IMR-90 (cell line): Measurements from ENCODE around the gene ANTXR2. TPM values are rescaled to one million over a fixed set of nuclear protein-coding genes. Genes with fewer than 3 reads are reported as not detected.

Experiments used
- ATAC-seq: fragments of 200-7000 bp; cut with Tn5 transposase; 2 replicates; pipeline ENCODE4 v1.9.1; 2020; ENCODE audit warnings: low read depth, mild to moderate bottlenecking, moderate library complexity
- BruUV-seq: library from RNA; stranded (reverse); fragments of 400-500 nt; replicated peaks from 2 replicates; lab custom pipeline; 2021; lab: Mats Ljungman, UMichigan
- CTCF ChIA-PET: fragments of 300-600 bp; formaldehyde crosslinking; extraction: SDS; loops from one replicate; lab custom pipeline; 2021; ENCODE audit warnings: antibody characterized with exemption; lab: Yijun Ruan, JAX
- POLR2A ChIA-PET: fragments of 300-600 bp; sonication (Branson Sonifier 250); formaldehyde crosslinking; loops from one replicate; lab custom pipeline; 2022; ENCODE audit warnings: antibody characterized with exemption; ENCODE audit not compliant: unreplicated experiment; lab: Charles Lee
- DNase-seq: peaks from one replicate; pipeline ENCODE4 v3.0.0; 2013
- H2AFZ ChIP-seq: replicated peaks from 2 replicates; pipeline ENCODE3; 2013; ENCODE audit warnings: low read length, mild to moderate bottlenecking; ENCODE audit not compliant: poor library complexity
- H2AK5ac ChIP-seq: 2 replicates; pipeline ENCODE4 v1.6.1; 2013; ENCODE audit warnings: low read depth, low read length, inconsistent platforms
- H2AK9ac ChIP-seq: replicated peaks from 2 replicates; pipeline ENCODE3; 2013; ENCODE audit warnings: mild to moderate bottlenecking, low read depth, low read length, moderate library complexity; ENCODE audit not compliant: poor library complexity
- H2BK120ac ChIP-seq: 2 replicates; pipeline ENCODE4 v1.6.1; 2013; ENCODE audit warnings: low read depth, low read length, inconsistent platforms
- H2BK15ac ChIP-seq: 3 replicates; pipeline ENCODE4 v1.6.1; 2013; ENCODE audit warnings: low read depth, low read length, inconsistent platforms
- H2BK20ac ChIP-seq: 2 replicates; pipeline ENCODE4 v1.6.1; 2013; ENCODE audit warnings: low read depth, mild to moderate bottlenecking, inconsistent platforms, low read length, moderate library complexity
- H2BK5ac ChIP-seq: 2 replicates; pipeline ENCODE4 v1.6.1; 2013; ENCODE audit warnings: mild to moderate bottlenecking, low read depth, low read length, inconsistent platforms; ENCODE audit not compliant: poor library complexity, severe bottlenecking
- H3K14ac ChIP-seq: replicated peaks from 2 replicates; pipeline ENCODE4 v1.6.1; 2013; ENCODE audit warnings: low read depth, low read length, inconsistent platforms
- H3K18ac ChIP-seq: 2 replicates; pipeline ENCODE4 v1.6.1; 2013; ENCODE audit warnings: low read depth, low read length, control low read depth
- H3K23ac ChIP-seq: 2 replicates; pipeline ENCODE4 v1.6.1; 2013; ENCODE audit warnings: low read depth, low read length, inconsistent platforms
- H3K27ac ChIP-seq: 2 replicates; pipeline ENCODE4 v1.5.1; 2013; ENCODE audit warnings: mild to moderate bottlenecking, control low read depth, low read length; ENCODE audit not compliant: insufficient read depth
- H3K27me3 ChIP-seq: 2 replicates; pipeline ENCODE4 v1.6.1; 2013; ENCODE audit warnings: low read length; ENCODE audit not compliant: control insufficient read depth, insufficient read depth
- H3K36me3 ChIP-seq: 2 replicates; pipeline ENCODE4 v1.6.1; 2013; ENCODE audit warnings: low read length, mixed read lengths; ENCODE audit not compliant: control insufficient read depth, insufficient read depth
- H3K4ac ChIP-seq: 2 replicates; pipeline ENCODE4 v1.6.1; 2013; ENCODE audit warnings: low read depth, low read length, inconsistent platforms
- H3K4me1 ChIP-seq: 2 replicates; pipeline ENCODE4 v1.6.1; 2013; ENCODE audit warnings: low read length, mixed read lengths; ENCODE audit not compliant: control insufficient read depth, insufficient read depth
- H3K4me2 ChIP-seq: 2 replicates; pipeline ENCODE4 v1.6.1; 2013; ENCODE audit warnings: low read depth, mild to moderate bottlenecking, control low read depth, low read length, moderate library complexity
- H3K4me3 ChIP-seq: 2 replicates; pipeline ENCODE4 v1.5.1; 2013; ENCODE audit warnings: low read depth, mild to moderate bottlenecking, control low read depth, low read length, moderate library complexity; ENCODE audit not compliant: insufficient read depth
- H3K56ac ChIP-seq: 2 replicates; pipeline ENCODE4 v1.6.1; 2013; ENCODE audit warnings: low read length, inconsistent platforms; ENCODE audit not compliant: insufficient read depth; ENCODE audit errors: extremely low read depth
- H3K79me1 ChIP-seq, 2 experiments: 2 replicates each; pipeline ENCODE4 v1.6.1; 2013; ENCODE audit warnings: low read length in 2 of 2, inconsistent platforms in 1 of 2, low read depth in 1 of 2
- H3K9ac ChIP-seq: 2 replicates; pipeline ENCODE4 v1.6.1; 2013; ENCODE audit warnings: low read depth, low read length, control low read depth
- H3K9me1 ChIP-seq: 2 replicates; pipeline ENCODE4 v1.6.1; 2013; ENCODE audit warnings: low read length, inconsistent platforms; ENCODE audit not compliant: insufficient read depth
- H3K9me3 ChIP-seq: 2 replicates; pipeline ENCODE4 v1.6.1; 2013; ENCODE audit warnings: low read length; ENCODE audit not compliant: control insufficient read depth, insufficient read depth
- H4K20me1 ChIP-seq: 2 replicates; pipeline ENCODE4 v1.6.1; 2013; ENCODE audit warnings: low read length, inconsistent platforms; ENCODE audit not compliant: insufficient read depth
- H4K5ac ChIP-seq: 2 replicates; pipeline ENCODE4 v1.6.1; 2013; ENCODE audit warnings: mild to moderate bottlenecking, low read depth, low read length, control low read depth
- H4K8ac ChIP-seq, 2 experiments: 2 replicates each; pipeline ENCODE4 v1.6.1; 2013; ENCODE audit warnings: low read depth in 2 of 2, low read length in 2 of 2, control low read depth in 1 of 2, inconsistent platforms in 1 of 2
- H4K91ac ChIP-seq: 2 replicates; pipeline ENCODE4 v1.6.1; 2013; ENCODE audit warnings: low read depth, low read length, inconsistent platforms; ENCODE audit not compliant: insufficient read depth
- SMC3 ChIP-seq: fragments of 150-350 bp; IDR thresholded peaks from 2 replicates; pipeline ENCODE4 v1.6.1; 2016; ENCODE audit warnings: low read depth, mild to moderate bottlenecking, antibody characterized with exemption, low read length, moderate library complexity
- WGBS, 2 experiments: methylation state at CpG; one replicate each; pipeline versions ENCODE4 v1.1.5 to v1.1.7; 2013; ENCODE audit warnings: missing lambda C conversion rate in 2 of 2; ENCODE audit not compliant: insufficient read length in 1 of 2; ENCODE audit errors: extremely low coverage in 2 of 2; 5-methylcytosine and 5-hydroxymethylcytosine counted together
- dilution Hi-C: fragments of 300-500 bp; cut with HindIII; formaldehyde crosslinking; loops from one replicate; pipeline ENCODE4 v1.14.3; 2018; ENCODE audit warnings: low sequenced_read_pairs; ENCODE audit not compliant: unreplicated experiment
- in situ Hi-C: fragments of 300-500 bp; cut with MboI; formaldehyde crosslinking; loops from 3 replicates; pipeline ENCODE4 v1.14.3; 2019; ENCODE audit warnings: low sequenced_read_pairs, inconsistent platforms, mixed read lengths
- intact Hi-C: fragments of 100-400 bp; cut with micrococcal nuclease; formaldehyde crosslinking; loops from 2 replicates; pipeline ENCODE4 v1.10.0; 2022
- polyA plus RNA-seq, 3 experiments: library from polyadenylated mRNA; depleted of rRNA; stranded (reverse); fragments of >200 nt; gene quantifications; 2 replicates each; pipeline ENCODE4 v1.2.3, GENCODE V29; 2012; ENCODE audit warnings: low replicate concordance in 1 of 3
- total RNA-seq: library from RNA; depleted of rRNA; stranded (reverse); fragments of >200 nt; gene quantifications from 2 replicates; pipeline ENCODE4 v1.2.3, GENCODE V29; 2012
- TF ChIP-seq, protein P1 (sequence below): fragments of 150-350 bp; IDR thresholded peaks from 2 replicates; pipeline ENCODE4 v1.6.1; 2017; ENCODE audit warnings: mild to moderate bottlenecking, antibody characterized with exemption, low read length, low read depth

The ANTXR2 gene
- total and polyA plus RNA-seq, 2 of the 4 experiments (the other 2 are of a cell fraction), result 46.8 to 88.5 TPM

DNA sequence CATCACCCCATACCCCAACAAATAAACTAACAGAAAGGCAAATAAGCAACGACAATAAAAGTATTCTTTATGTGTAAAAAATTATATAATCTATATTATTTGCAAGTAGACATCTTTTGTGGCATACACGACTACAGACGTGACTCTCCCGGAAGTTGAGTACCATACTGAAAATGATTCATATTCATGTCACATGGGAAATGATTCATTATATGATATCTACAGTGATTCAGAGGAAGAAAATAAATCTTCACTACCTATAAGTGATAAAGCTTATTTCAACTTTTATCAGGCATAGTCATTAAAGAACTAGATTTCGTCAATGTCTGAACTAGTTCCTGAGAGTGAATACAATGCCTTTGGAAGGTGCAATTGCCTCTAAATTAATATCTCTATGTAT, 4.6 kb upstream of the ANTXR2 start:
- H2BK5ac ChIP-seq, result no peak overlapping the region
- H2BK120ac ChIP-seq, result no peak overlapping the region
- TF ChIP-seq, protein P1, sequence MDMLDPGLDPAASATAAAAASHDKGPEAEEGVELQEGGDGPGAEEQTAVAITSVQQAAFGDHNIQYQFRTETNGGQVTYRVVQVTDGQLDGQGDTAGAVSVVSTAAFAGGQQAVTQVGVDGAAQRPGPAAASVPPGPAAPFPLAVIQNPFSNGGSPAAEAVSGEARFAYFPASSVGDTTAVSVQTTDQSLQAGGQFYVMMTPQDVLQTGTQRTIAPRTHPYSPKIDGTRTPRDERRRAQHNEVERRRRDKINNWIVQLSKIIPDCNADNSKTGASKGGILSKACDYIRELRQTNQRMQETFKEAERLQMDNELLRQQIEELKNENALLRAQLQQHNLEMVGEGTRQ, result peak; percentile 49; the same call in 1 of the 2 replicates
- no peak for TF ChIP-seq SMC3
- H4K8ac ChIP-seq, result no peak overlapping the region
- H2AFZ ChIP-seq, result no peak overlapping the region
- BruUV-seq, result no TSS peak
- no peak overlapping the region for H3K27ac ChIP-seq
- H4K20me1 ChIP-seq, result no peaks in the 10 kb centered on the region
- ATAC-seq, result no peak
- ChIA-PET POLR2A (no interaction called here), CTCF (no interaction called here)
- H3K79me1 ChIP-seq, result no peaks in the 10 kb centered on the region
- peak; percentile 69 for DNase-seq
- no peak overlapping the region for H4K91ac ChIP-seq
- H3K4me1 ChIP-seq, result peaks cover 2% of the 10 kb centered on the region; the same call in 1 of the 2 replicates
- no peak overlapping the region for H3K14ac ChIP-seq
- no peak overlapping the region for H2BK20ac ChIP-seq
- H3K18ac ChIP-seq, result no peak overlapping the region
- H3K4me2 ChIP-seq, result no peak overlapping the region
- no peak overlapping the region for H2BK15ac ChIP-seq
- WGBS, 2 experiments, result no CpG with 5 or more reads among the region's 5 CpGs
- H3K56ac ChIP-seq, result no peak overlapping the region
- no peak overlapping the region for H3K23ac ChIP-seq
- H3K9ac ChIP-seq, result no peak overlapping the region
- in situ Hi-C loops, result no loop called here
- no peaks in the 10 kb centered on the region for H3K9me1 ChIP-seq
- no peak overlapping the region for H2AK9ac ChIP-seq
- no peak overlapping the region for H2AK5ac ChIP-seq
- H3K4me3 ChIP-seq, result no peak overlapping the region
- no peaks in the 10 kb centered on the region for H3K9me3 ChIP-seq
- no peak overlapping the region for H4K5ac ChIP-seq
- H3K4ac ChIP-seq, result no peak overlapping the region
- no peaks in the 10 kb centered on the region for H3K27me3 ChIP-seq
- H3K36me3 ChIP-seq, result no peaks in the 10 kb centered on the region
- intact Hi-C loops, result loop anchor here (10.0 kb wide), 1 partner anchor 223 kb away; no protein-coding TSS in a partner anchor
- dilution Hi-C loops, result no loop called here
